Nephron (organoid): ENCODE data around the gene CDK5.
"Not testable (repeated sequence)": the region's sequence is repeated elsewhere in the genome, so short reads cannot be mapped to it uniquely, and the experiment has no call there.

Experiments
- H3K27ac Mint-ChIP-seq, 3 experiments: 2 replicates each; pipeline ENCODE4 v1.8.0; 2020; ENCODE audit warnings: mixed read lengths in 3 of 3, mild to moderate bottlenecking in 2 of 3, moderate library complexity in 1 of 3
- H3K27me3 Mint-ChIP-seq: 2 replicates; pipeline ENCODE4 v1.8.0; 2021; ENCODE audit warnings: low read depth, mild to moderate bottlenecking, moderate library complexity, mixed read lengths
- H3K36me3 Mint-ChIP-seq: 2 replicates; pipeline ENCODE4 v1.8.0; 2020; ENCODE audit warnings: low read depth, mixed read lengths
- H3K4me1 Mint-ChIP-seq: 2 replicates; pipeline ENCODE4 v1.8.0; 2020; ENCODE audit warnings: mixed read lengths
- H3K4me3 Mint-ChIP-seq, 3 experiments: 2 replicates each; pipeline ENCODE4 v1.8.0; 2020; ENCODE audit warnings: mild to moderate bottlenecking in 3 of 3, mixed read lengths in 3 of 3, moderate library complexity in 2 of 3
- H3K9me3 Mint-ChIP-seq: 2 replicates; pipeline ENCODE4 v1.8.0; 2020; ENCODE audit warnings: mixed read lengths
- CTCF ChIP-seq, 3 experiments: fragments of 200-600 bp; sonication (generic); IDR thresholded peaks; one replicate each; pipeline ENCODE4 v1.5.0; 2021; ENCODE audit warnings: antibody characterized with exemption in 3 of 3; ENCODE audit not compliant: unreplicated experiment in 3 of 3

The CDK5 gene

GRCh38 chr7:151013733-151014497 is 43.8 kb downstream of the CDK5 start:
- no peak for TF ChIP-seq CTCF (IDR thresholded peaks at IDR 0.05; ENCODE audit: unreplicated experiment in 3 of 3)
- Mint-ChIP-seq H3K27ac (peak overlapping the region in 1 of 3 experiments; percentile 13), H3K36me3 (peaks cover 3% of the 10 kb centered on the region), H3K9me3 (no peaks in the 10 kb centered on the region), H3K27me3 (peaks cover 37% of the 10 kb centered on the region), H3K4me1 (peaks cover 45% of the 10 kb centered on the region), H3K4me3 (peak overlapping the region; percentile 48 to 60 (median 59))

GRCh38 chr7:151013356-151013732 is 44.4 kb downstream of the CDK5 start:
- H3K9me3 Mint-ChIP-seq, result no peaks in the 10 kb centered on the region
- peaks cover 35% of the 10 kb centered on the region for H3K27me3 Mint-ChIP-seq
- H3K27ac Mint-ChIP-seq, result no peak overlapping the region
- TF ChIP-seq CTCF (IDR thresholded peaks at IDR 0.05; ENCODE audit: unreplicated experiment in 3 of 3), result no peak
- peaks cover 3% of the 10 kb centered on the region for H3K36me3 Mint-ChIP-seq
- H3K4me1 Mint-ChIP-seq, result peaks cover 45% of the 10 kb centered on the region
- no peak overlapping the region for H3K4me3 Mint-ChIP-seq

GRCh38 chr7:151012911-151013347 is 44.8 kb downstream of the CDK5 start:
- TF ChIP-seq CTCF (IDR thresholded peaks at IDR 0.05; ENCODE audit: unreplicated experiment in 3 of 3), result peak; percentile 52 to 59 (median 52)
- Mint-ChIP-seq H3K27ac (peak overlapping the region; percentile 51 to 94 (median 57)), H3K36me3 (peaks cover 3% of the 10 kb centered on the region), H3K9me3 (no peaks in the 10 kb centered on the region), H3K4me1 (peaks cover 45% of the 10 kb centered on the region), H3K4me3 (peak overlapping the region; percentile 44 to 68 (median 64)), H3K27me3 (peaks cover 30% of the 10 kb centered on the region)

- TF ChIP-seq CTCF (IDR thresholded peaks at IDR 0.05; ENCODE audit: unreplicated experiment in 3 of 3), result no peak
- peaks cover 3% of the 10 kb centered on the region for H3K36me3 Mint-ChIP-seq
- peaks cover 42% of the 10 kb centered on the region for H3K4me1 Mint-ChIP-seq
- H3K27me3 Mint-ChIP-seq, result peaks cover 23% of the 10 kb centered on the region
- no peaks in the 10 kb centered on the region for H3K9me3 Mint-ChIP-seq
- H3K4me3 Mint-ChIP-seq, result peak overlapping the region; percentile 44 to 68 (median 67)
- H3K27ac Mint-ChIP-seq, result peak overlapping the region; percentile 51 to 94 (median 65)
These were observed 45.5 kb downstream of the CDK5 start for GRCh38 chr7:151012031-151012692.

GRCh38 chr7:151011616-151012015 is 46.1 kb downstream of the CDK5 start:
- not testable (repeated sequence) for H3K36me3 Mint-ChIP-seq, H3K9me3 Mint-ChIP-seq
- peaks cover 22% of the 10 kb centered on the region for H3K27me3 Mint-ChIP-seq

GRCh38 chr7:151011097-151011409 is 46.6 kb downstream of the CDK5 start:
- no peak for TF ChIP-seq CTCF (IDR thresholded peaks at IDR 0.05; ENCODE audit: unreplicated experiment in 3 of 3)
- Mint-ChIP-seq H3K27ac (peak overlapping the region; percentile 90 to 97 (median 95)), H3K4me1 (peaks cover 42% of the 10 kb centered on the region), H3K9me3 (no peaks in the 10 kb centered on the region), H3K27me3 (peaks cover 18% of the 10 kb centered on the region), H3K4me3 (peak overlapping the region; percentile 78 to 86 (median 84)), H3K36me3 (peaks cover 3% of the 10 kb centered on the region)

More at GRCh38 chr7:151011616-151012015, 46.1 kb downstream of the CDK5 start:
- Mint-ChIP-seq H3K4me3 (peak overlapping the region; percentile 27 to 68 (median 67)), H3K27ac (peak overlapping the region; percentile 51 to 65 (median 55)), H3K4me1 (peaks cover 42% of the 10 kb centered on the region)
